Liver (tissue), 3 donors: ENCODE measurements around the gene PGM1.

Source experiments
- GABPA ChIP-seq, 2 donors: IDR thresholded peaks in 1 of 2; conservative IDR thresholded peaks in 1 of 2; 2 replicates each; pipeline ENCODE4 v1.6.1; 2016; ENCODE audit warnings: antibody characterized with exemption in 2 of 2, mild to moderate bottlenecking in 1 of 2, moderate library complexity in 1 of 2
- JUND ChIP-seq, 2 donors: IDR thresholded peaks; 2 replicates each; pipeline ENCODE4 v1.6.1; 2016; ENCODE audit warnings: antibody characterized with exemption in 2 of 2
- RAD21 ChIP-seq, 2 donors: IDR thresholded peaks; 2 replicates each; pipeline ENCODE4 v1.6.1; 2016; ENCODE audit warnings: antibody characterized with exemption in 2 of 2, mild to moderate bottlenecking in 2 of 2
- TAF1 ChIP-seq: conservative IDR thresholded peaks from 2 replicates; pipeline ENCODE4 v1.6.1; 2016; ENCODE audit warnings: antibody characterized with exemption, mild to moderate bottlenecking
- YY1 ChIP-seq: IDR thresholded peaks from 2 replicates; pipeline ENCODE4 v1.6.1; 2016; ENCODE audit warnings: antibody characterized with exemption, mild to moderate bottlenecking
- TF ChIP-seq, protein P1 (sequence below): fragments of 150-350 bp; IDR thresholded peaks from 2 replicates; pipeline ENCODE4 v1.5.1; 2017; ENCODE audit warnings: improper control_type of control experiment, low read depth, low read length; ENCODE audit not compliant: missing input control
- TF ChIP-seq, protein P2 (sequence below): IDR thresholded peaks from 2 replicates; pipeline ENCODE4 v1.6.1; 2016; ENCODE audit warnings: antibody characterized with exemption
- TF ChIP-seq, protein P3 (sequence below): IDR thresholded peaks from 2 replicates; pipeline ENCODE4 v1.6.1; 2016; ENCODE audit warnings: antibody characterized with exemption
- donor health status: healthy.
- donor health status: healthy.

DNA sequence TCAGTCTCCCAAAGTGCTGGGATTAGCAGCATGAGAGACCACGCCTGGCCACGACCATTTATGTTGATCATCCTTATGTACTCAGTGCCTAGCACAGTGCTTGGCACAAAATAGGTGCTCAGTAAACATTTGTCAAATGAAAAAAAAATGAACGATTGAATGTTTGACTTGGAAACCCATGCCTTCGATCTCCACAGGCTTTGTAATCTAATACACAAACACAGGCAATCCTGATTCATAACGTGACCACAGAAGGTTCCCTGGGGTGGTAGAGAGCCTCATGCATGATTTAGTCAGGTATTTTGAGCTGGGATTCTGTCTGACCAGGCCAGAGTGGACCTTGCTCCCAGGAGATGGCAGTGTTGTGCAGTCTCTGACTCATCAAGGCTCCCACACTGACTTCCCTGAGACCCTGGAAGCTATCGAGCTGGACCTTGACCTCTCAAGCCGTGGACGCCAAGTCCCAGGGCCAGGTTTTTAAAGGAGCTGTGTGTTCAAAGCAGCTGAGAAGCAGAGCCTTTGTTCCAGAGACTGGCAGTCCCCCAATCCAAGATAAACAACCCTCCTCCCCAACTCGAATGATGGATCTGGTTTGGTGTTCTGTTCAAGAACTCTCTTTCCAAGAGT lies 81.1 kb downstream of the PGM1 start:
- no peak for TF ChIP-seq TAF1
- TF ChIP-seq, protein P1, sequence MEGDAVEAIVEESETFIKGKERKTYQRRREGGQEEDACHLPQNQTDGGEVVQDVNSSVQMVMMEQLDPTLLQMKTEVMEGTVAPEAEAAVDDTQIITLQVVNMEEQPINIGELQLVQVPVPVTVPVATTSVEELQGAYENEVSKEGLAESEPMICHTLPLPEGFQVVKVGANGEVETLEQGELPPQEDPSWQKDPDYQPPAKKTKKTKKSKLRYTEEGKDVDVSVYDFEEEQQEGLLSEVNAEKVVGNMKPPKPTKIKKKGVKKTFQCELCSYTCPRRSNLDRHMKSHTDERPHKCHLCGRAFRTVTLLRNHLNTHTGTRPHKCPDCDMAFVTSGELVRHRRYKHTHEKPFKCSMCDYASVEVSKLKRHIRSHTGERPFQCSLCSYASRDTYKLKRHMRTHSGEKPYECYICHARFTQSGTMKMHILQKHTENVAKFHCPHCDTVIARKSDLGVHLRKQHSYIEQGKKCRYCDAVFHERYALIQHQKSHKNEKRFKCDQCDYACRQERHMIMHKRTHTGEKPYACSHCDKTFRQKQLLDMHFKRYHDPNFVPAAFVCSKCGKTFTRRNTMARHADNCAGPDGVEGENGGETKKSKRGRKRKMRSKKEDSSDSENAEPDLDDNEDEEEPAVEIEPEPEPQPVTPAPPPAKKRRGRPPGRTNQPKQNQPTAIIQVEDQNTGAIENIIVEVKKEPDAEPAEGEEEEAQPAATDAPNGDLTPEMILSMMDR: peak; percentile 55
- TF ChIP-seq RAD21 (IDR thresholded peaks at IDR 0.05): peak; percentile 86 to 88
- TF ChIP-seq JUND (IDR thresholded peaks at IDR 0.05): peak; percentile 98
- no peak for TF ChIP-seq YY1
- TF ChIP-seq, protein P2, sequence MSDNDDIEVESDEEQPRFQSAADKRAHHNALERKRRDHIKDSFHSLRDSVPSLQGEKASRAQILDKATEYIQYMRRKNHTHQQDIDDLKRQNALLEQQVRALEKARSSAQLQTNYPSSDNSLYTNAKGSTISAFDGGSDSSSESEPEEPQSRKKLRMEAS: peak; percentile 21
- TF ChIP-seq GABPA (IDR thresholded peaks at IDR 0.05 in 1 of 2, conservative IDR thresholded peaks at IDR 0.05 in 1 of 2): no peak
- TF ChIP-seq, protein P3, sequence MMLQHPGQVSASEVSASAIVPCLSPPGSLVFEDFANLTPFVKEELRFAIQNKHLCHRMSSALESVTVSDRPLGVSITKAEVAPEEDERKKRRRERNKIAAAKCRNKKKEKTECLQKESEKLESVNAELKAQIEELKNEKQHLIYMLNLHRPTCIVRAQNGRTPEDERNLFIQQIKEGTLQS: peak; percentile 93
